Activated naive CD4-positive, alpha-beta T cell treated with anti-CD3 and anti-CD28 coated beads for 36 hours (primary cell): ENCODE results near the gene NRSN1. TPM values are rescaled to one million over a fixed set of nuclear protein-coding genes. Genes with fewer than 3 reads are reported as not detected.
"Not testable (repeated sequence)": the region's sequence is repeated elsewhere in the genome, so short reads cannot be mapped to it uniquely, and the experiment has no call there.

Experiments
- CTCF ChIA-PET: fragments of 350-600 bp; sonication (Branson Sonifier 250); formaldehyde crosslinking; loops from one replicate; lab custom pipeline; 2021; ENCODE audit warnings: antibody characterized with exemption; lab: Charles Lee
- DNase-seq: peaks from one replicate; pipeline ENCODE4 v3.0.0-alpha.2; 2020
- H3K27ac Mint-ChIP-seq: one replicate; pipeline ENCODE4 v1.8.0; 2021; ENCODE audit warnings: mild to moderate bottlenecking, mixed read lengths
- H3K27me3 Mint-ChIP-seq: one replicate; pipeline ENCODE4 v1.8.0; 2021; ENCODE audit warnings: low read depth, mixed read lengths
- H3K36me3 Mint-ChIP-seq: one replicate; pipeline ENCODE4 v1.8.0; 2021; ENCODE audit warnings: low read depth, mixed read lengths
- H3K4me1 Mint-ChIP-seq: one replicate; pipeline ENCODE4 v1.8.0; 2021; ENCODE audit warnings: low read depth, mixed read lengths
- H3K4me3 Mint-ChIP-seq: one replicate; pipeline ENCODE4 v1.8.0; 2021; ENCODE audit warnings: mild to moderate bottlenecking, moderate library complexity, mixed read lengths
- H3K9me3 Mint-ChIP-seq: one replicate; pipeline ENCODE4 v1.8.0; 2021; ENCODE audit warnings: mixed read lengths
- intact Hi-C: fragments of 100-400 bp; cut with micrococcal nuclease; formaldehyde crosslinking; loops from one replicate; pipeline ENCODE4 v1.15.1; 2023
- total RNA-seq, 2 experiments: library from RNA; stranded (reverse); gene quantifications; one replicate each; pipeline ENCODE4 v1.2.3, GENCODE V29; 2021

NRSN1 gene
- total RNA-seq, 2 experiments from 2014 or later = not detected

DNA sequence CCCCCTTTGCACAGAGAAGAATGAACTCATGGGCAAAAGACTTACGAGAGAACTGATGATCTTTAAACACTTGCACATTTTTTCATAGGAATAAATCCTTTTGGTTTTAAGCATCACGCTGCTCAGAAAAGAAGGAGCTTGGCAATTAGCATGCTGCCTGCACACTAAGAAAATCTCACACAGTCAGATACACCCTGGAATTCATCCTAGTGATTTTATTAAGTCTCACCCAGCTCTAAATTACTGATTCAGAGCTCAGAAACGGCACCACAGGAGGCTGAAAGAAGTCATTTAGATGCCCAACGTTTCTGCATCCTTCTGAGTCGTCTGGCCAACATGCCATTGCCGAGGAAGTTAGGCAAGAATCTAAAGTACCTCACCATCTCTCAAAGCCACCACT is 18.0 kb upstream of the NRSN1 start:
- Mint-ChIP-seq H3K27me3 (peaks cover 2% of the 10 kb centered on the region), H3K4me1 (no peaks in the 10 kb centered on the region), H3K4me3 (no peak overlapping the region), H3K9me3 (no peaks in the 10 kb centered on the region), H3K36me3 (no peaks in the 10 kb centered on the region), H3K27ac (no peak overlapping the region)
- CTCF ChIA-PET = no interaction called here
- DNase-seq = no peak
- intact Hi-C loops = no loop called here

DNA sequence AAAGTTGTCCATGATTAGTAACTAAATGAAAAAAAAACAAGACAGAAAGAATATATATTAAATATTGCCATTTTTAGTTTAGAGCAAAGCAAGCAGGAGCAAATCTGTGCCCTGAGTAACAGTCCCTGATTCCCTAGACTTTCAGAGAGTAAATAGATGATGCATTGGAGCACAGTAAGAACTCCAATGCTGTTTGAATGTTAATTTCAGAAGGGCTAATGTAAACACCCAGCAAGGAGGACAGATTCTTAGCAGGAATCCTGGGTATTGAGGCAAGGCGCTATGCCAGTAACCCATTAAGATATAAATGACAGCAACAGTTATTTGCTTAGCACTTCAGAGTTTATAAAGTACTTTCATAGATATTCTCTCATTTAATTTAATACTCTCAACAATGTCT is 15.6 kb upstream of the NRSN1 start:
- H3K27ac Mint-ChIP-seq = no peak overlapping the region
- intact Hi-C loops = no loop called here
- peaks cover 2% of the 10 kb centered on the region for H3K27me3 Mint-ChIP-seq

DNA sequence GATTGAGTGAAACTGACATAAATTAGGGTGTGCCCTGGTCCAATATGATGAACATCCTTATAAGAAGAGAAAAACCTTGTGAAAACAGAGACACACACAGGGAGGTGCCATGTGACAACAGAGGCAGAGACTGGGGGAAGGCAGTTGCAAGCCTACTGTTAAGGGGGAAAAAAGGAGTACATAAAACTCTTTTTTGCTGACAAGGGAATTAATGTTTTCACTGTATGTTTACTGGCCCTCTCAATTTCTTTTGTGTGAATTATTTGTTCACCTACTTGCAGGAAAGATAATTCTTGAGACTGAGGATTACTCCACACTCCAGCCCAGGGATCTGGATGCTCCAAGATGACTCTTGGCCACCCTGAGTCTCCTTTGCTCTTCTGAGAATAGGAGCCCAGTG is 12.1 kb upstream of the NRSN1 start:
- Mint-ChIP-seq H3K4me1 (no peaks in the 10 kb centered on the region), H3K27me3 (no peaks in the 10 kb centered on the region), H3K27ac (no peak overlapping the region), H3K4me3 (no peak overlapping the region), H3K9me3 (no peaks in the 10 kb centered on the region), H3K36me3 (no peaks in the 10 kb centered on the region)
- no peak for DNase-seq
- intact Hi-C loops = no loop called here
- CTCF ChIA-PET = no interaction called here

More for the DNA sequence above, 15.6 kb upstream of the NRSN1 start:
- no peak for DNase-seq
- no peaks in the 10 kb centered on the region for H3K36me3 Mint-ChIP-seq
- no peak overlapping the region for H3K4me3 Mint-ChIP-seq
- no peaks in the 10 kb centered on the region for H3K9me3 Mint-ChIP-seq
- CTCF ChIA-PET = no interaction called here
- H3K4me1 Mint-ChIP-seq = no peaks in the 10 kb centered on the region

DNA sequence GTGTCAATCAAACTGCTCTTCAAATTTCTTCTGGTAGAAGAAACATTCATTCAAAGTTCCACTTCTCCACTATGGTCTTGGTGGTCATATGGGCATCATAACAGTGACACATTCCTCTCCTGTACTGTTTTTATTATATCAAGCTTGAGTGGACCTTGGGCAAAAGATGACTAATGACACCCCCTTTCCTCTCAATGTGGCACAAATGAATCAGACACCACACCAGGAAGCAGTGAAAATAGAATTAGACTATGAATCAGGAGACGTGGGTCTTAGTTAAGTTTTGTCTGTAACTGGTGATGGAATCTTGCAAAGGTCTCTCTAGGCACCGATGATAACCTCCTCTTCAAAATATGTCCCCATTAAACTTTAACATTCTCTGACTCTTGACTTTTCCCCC is 9.0 kb upstream of the NRSN1 start:
- intact Hi-C loops = no loop called here
- DNase-seq = no peak
- Mint-ChIP-seq H3K36me3 (no peaks in the 10 kb centered on the region), H3K27ac (no peak overlapping the region), H3K27me3 (no peaks in the 10 kb centered on the region), H3K4me3 (no peak overlapping the region), H3K9me3 (no peaks in the 10 kb centered on the region), H3K4me1 (no peaks in the 10 kb centered on the region)
- CTCF ChIA-PET = no interaction called here

DNA sequence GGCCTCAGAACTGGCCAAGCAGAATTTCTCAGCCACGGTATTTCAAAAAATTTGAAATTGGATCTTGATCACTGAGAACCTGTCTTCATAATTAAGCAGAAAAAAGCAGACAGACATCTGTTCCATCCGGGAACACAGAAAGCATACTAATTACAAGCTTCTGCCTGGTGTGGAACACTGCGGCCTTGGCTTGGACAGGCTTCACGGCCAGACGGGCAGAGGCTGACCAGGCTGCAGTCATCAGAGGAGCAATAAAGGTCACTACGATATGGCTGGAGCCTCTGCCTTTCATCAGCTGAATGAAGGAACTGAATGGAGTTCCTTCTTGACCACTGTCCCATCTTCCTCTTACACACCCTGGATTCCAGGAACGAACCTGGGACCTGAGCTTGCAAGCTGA is 3.9 kb upstream of the NRSN1 start:
- H3K36me3 Mint-ChIP-seq = no peaks in the 10 kb centered on the region
- no peaks in the 10 kb centered on the region for H3K4me1 Mint-ChIP-seq
- H3K27ac Mint-ChIP-seq = no peak overlapping the region
- CTCF ChIA-PET = no interaction called here
- intact Hi-C loops = no loop called here
- no peaks in the 10 kb centered on the region for H3K9me3 Mint-ChIP-seq
- no peak overlapping the region for H3K4me3 Mint-ChIP-seq
- peaks cover 19% of the 10 kb centered on the region for H3K27me3 Mint-ChIP-seq
- no peak for DNase-seq

DNA sequence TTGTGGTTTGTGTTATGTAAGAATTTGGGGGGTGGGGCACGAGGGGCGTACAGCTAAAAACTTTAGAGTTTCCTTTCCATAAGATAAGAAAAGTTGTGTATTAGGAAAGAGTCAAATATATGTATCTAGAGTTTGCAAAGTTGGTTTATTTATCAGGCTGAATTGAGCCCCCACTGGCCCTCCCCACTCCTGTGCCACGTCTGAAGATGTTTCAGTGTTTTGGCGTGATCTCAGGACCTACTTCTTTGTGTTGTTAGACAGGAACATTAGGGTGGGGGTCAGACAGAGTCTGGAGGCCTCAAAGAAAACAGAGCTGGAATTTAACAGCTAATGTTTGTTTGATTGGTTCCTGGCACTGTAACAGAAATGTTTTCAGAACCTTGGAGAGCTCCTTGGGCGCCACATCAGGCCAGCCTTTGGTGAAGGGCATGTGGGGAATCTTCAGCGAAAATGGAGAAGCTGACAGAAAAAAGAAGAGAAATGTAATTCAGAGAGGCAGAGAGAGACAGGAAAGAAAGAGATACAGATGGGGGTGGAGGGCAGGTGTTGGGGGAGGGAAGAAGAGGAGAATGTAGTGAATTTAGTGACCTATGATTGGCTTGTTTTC is 674 bp downstream of the NRSN1 start:
- Mint-ChIP-seq H3K4me1 (no peaks in the 10 kb centered on the region), H3K27ac (no peak overlapping the region), H3K9me3 (no peaks in the 10 kb centered on the region), H3K27me3 (peaks cover 24% of the 10 kb centered on the region), H3K4me3 (no peak overlapping the region), H3K36me3 (no peaks in the 10 kb centered on the region)
- peak; percentile 41 for DNase-seq
- CTCF ChIA-PET = no interaction called here
- intact Hi-C loops = no loop called here

DNA sequence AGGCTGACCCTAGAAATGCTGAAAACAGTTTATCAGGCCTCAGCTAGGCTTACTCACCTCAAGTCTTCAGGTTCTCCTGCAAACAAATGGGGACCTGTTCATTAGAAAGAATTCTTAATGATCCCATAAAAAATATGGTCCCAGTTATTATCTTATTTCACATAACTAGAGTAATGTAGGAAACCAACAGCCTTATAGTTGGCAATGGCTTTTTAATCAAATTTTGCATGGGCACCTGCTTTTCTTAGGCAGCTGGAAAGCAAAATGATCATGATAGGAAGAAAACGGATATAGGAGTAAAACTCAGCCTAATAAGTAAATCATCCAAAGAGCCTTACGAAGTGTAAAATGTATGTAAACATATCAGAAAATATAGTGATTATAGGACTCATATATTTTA is 1.3 kb downstream of the NRSN1 start:
- H3K4me3 Mint-ChIP-seq = no peak overlapping the region
- H3K36me3 Mint-ChIP-seq = no peaks in the 10 kb centered on the region
- no peak overlapping the region for H3K27ac Mint-ChIP-seq
- H3K27me3 Mint-ChIP-seq = peaks cover 24% of the 10 kb centered on the region
- no peak for DNase-seq
- H3K9me3 Mint-ChIP-seq = no peaks in the 10 kb centered on the region
- intact Hi-C loops = no loop called here
- CTCF ChIA-PET = no interaction called here
- no peaks in the 10 kb centered on the region for H3K4me1 Mint-ChIP-seq

DNA sequence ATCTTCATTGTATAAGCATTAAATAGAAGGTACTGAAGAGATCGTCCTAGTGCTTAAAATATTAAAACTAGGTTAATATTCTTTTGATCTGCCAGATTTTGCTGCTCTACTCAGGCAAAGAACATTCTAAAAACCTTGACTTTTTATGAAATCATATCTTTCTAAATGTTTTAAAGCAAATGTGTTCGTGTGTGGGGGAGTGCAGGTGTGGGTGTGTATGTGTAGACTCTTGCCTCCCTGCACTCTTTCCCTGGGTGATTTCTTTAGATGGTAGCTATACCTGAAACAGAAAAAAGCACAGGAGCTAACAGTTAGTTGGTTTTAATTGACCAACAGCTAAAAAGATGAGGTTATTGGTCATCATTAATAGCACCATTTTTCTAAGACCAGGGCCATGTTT is 5.7 kb downstream of the NRSN1 start:
- no peaks in the 10 kb centered on the region for H3K4me1 Mint-ChIP-seq
- no peak for DNase-seq
- H3K27me3 Mint-ChIP-seq = peaks cover 10% of the 10 kb centered on the region
- H3K4me3 Mint-ChIP-seq = no peak overlapping the region
- intact Hi-C loops = no loop called here
- H3K9me3 Mint-ChIP-seq = no peaks in the 10 kb centered on the region
- no peaks in the 10 kb centered on the region for H3K36me3 Mint-ChIP-seq
- H3K27ac Mint-ChIP-seq = no peak overlapping the region
- CTCF ChIA-PET = no interaction called here

DNA sequence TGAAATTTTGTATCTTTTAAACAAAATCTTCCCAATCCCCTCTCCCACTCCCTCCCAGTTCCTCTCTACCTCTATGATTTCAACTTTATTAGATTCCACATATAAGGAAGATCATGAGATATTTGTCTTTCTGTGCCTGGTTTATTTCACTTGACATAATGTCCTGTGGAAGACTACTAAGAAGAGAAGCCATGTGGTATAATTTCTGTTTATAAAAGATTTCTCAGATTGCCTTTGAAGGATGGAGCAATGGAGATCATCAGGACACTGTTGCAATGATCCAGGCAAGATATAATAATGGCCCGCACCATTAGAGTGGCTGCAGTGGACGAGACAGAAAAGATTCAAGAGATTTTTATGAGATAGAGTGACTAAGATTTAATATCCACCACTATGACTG is 13.1 kb downstream of the NRSN1 start:
- Mint-ChIP-seq H3K27me3 (peaks cover 2% of the 10 kb centered on the region), H3K4me1 (no peaks in the 10 kb centered on the region), H3K27ac (no peak overlapping the region), H3K36me3 (no peaks in the 10 kb centered on the region), H3K4me3 (no peak overlapping the region), H3K9me3 (no peaks in the 10 kb centered on the region)
- intact Hi-C loops = no loop called here
- CTCF ChIA-PET = no interaction called here
- DNase-seq = no peak

DNA sequence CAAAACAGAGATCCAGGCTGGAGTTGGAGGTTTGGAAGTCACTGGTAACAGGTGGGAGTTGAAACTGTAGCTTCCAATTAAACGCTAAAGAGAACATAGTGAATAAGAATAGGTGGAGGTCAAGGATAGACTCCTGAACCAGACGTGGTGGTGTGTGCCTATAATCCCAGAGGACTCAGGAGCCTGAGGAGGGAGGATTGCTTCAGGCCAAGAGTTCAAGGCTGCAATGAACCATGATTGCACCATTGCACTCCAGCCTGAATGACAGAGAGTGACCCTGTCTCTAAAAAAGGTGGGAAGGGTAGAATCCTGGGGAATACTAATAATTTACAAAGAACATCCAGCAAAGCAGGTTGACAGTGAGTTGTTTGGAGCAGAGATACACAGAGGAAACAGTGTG is 13.6 kb downstream of the NRSN1 start:
- no peaks in the 10 kb centered on the region for H3K27me3 Mint-ChIP-seq
- DNase-seq = no peak
- no peaks in the 10 kb centered on the region for H3K4me1 Mint-ChIP-seq
- no peaks in the 10 kb centered on the region for H3K36me3 Mint-ChIP-seq
- H3K27ac Mint-ChIP-seq = no peak overlapping the region
- intact Hi-C loops = no loop called here
- CTCF ChIA-PET = no interaction called here
- H3K9me3 Mint-ChIP-seq = no peaks in the 10 kb centered on the region
- no peak overlapping the region for H3K4me3 Mint-ChIP-seq

DNA sequence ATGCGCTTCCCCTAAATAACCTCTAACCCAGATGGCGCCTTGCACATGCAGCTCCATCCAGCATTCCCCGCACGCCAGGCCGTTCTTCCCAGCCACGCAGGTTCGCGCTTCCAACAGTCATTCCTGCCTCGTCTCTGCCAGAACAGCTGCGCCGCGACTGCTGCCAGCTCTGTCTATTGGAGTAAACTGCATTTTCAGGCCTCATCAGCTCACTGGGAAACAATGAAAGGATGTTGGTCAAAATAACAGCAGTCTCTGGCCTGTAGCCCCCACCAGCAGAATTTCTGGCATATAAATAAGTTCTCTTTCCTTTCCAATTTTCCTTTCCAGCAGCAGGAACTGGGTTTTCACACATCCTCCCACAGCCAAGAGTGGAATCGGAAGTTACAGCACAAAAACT is 14.6 kb downstream of the NRSN1 start:
- H3K4me1 Mint-ChIP-seq = no peaks in the 10 kb centered on the region
- no peaks in the 10 kb centered on the region for H3K36me3 Mint-ChIP-seq
- intact Hi-C loops = no loop called here
- no peaks in the 10 kb centered on the region for H3K27me3 Mint-ChIP-seq
- no peak overlapping the region for H3K27ac Mint-ChIP-seq
- H3K4me3 Mint-ChIP-seq = no peak overlapping the region
- CTCF ChIA-PET = interaction anchor here (0.6 kb wide), 1 partner anchor 9 kb away, joined by 4 read pairs; no protein-coding TSS in a partner anchor
- no peak for DNase-seq
- H3K9me3 Mint-ChIP-seq = no peaks in the 10 kb centered on the region

DNA sequence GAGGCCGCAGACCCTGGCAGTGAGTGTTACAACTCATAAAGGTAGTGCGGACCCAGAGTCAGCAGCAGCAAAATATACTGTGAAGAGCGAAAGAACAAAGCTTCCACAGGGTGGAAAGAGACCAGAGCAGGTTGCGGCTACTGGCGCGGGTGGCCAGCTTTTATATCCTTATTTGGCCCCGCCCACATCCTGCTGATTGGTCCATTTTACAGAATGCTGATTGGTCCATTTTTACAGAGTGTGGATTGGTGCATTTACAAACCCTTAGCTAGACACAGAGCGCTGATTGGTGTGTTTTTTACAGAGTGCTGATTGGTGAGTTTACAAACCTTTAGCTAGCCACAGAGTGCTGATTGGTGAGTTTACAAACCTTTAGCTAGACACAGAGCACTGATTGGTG is 16.7 kb downstream of the NRSN1 start:
- DNase-seq, CTCF ChIA-PET, H3K27ac Mint-ChIP-seq, H3K4me3 Mint-ChIP-seq, H3K9me3 Mint-ChIP-seq, H3K36me3 Mint-ChIP-seq, H3K4me1 Mint-ChIP-seq, intact Hi-C loops, H3K27me3 Mint-ChIP-seq: not testable (repeated sequence)

DNA sequence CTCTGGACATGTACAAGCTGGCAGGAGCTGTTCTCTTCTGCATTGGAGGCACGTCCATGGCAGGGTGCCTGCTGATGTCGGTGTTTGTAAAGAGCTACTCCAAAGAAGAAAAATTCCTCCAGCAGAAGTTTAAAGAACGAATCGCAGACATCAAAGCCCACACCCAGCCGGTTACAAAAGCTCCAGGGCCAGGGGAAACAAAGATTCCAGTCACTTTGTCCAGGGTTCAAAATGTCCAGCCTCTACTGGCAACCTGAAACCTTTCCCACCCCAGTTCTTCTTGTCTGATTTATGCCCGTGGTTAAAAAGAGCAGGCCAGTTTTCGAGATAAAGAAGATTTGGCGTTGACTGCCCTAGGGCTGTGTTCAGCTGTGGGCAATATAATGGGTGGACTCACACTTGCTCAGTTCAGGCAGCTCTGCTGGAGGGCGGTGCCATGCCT is 19.7 kb downstream of the NRSN1 start:
- Mint-ChIP-seq H3K36me3 (no peaks in the 10 kb centered on the region), H3K9me3 (no peaks in the 10 kb centered on the region), H3K4me1 (no peaks in the 10 kb centered on the region), H3K27ac (no peak overlapping the region), H3K4me3 (no peak overlapping the region), H3K27me3 (peaks cover 8% of the 10 kb centered on the region)
- intact Hi-C loops = no loop called here
- DNase-seq = no peak
- CTCF ChIA-PET = no interaction called here
